ENCODE measurements around the gene DKK3. TPM values are rescaled to one million over a fixed set of nuclear protein-coding genes. Genes with fewer than 3 reads are reported as not detected.

DKK3 gene
- polyA plus RNA-seq, 1 donor = 49.7 TPM

GRCh38 chr11:11981364-11981763 is 27.1 kb downstream of the DKK3 start:
- DNase-seq = no peak

GRCh38 chr11:11980841-11981308 is 27.6 kb downstream of the DKK3 start:
- DNase-seq = no peak

- DNase-seq = no peak
Observed at GRCh38 chr11:11980200-11980599, 28.2 kb downstream of the DKK3 start.

- no peak for DNase-seq
Observed at GRCh38 chr11:11979488-11980117, 28.8 kb downstream of the DKK3 start.

- DNase-seq = peak; percentile 68
Observed at GRCh38 chr11:11978792-11979487, 29.5 kb downstream of the DKK3 start.

- no peak for DNase-seq
Observed at GRCh38 chr11:11978098-11978637, 30.3 kb downstream of the DKK3 start.

GRCh38 chr11:11977206-11977938 is 31.1 kb downstream of the DKK3 start:
- DNase-seq = peak; percentile 74

- DNase-seq = no peak
Observed at GRCh38 chr11:11976481-11977127, 31.8 kb downstream of the DKK3 start.

- DNase-seq = no peak
Observed at GRCh38 chr11:11975201-11976092, 33.0 kb downstream of the DKK3 start.

DNA sequence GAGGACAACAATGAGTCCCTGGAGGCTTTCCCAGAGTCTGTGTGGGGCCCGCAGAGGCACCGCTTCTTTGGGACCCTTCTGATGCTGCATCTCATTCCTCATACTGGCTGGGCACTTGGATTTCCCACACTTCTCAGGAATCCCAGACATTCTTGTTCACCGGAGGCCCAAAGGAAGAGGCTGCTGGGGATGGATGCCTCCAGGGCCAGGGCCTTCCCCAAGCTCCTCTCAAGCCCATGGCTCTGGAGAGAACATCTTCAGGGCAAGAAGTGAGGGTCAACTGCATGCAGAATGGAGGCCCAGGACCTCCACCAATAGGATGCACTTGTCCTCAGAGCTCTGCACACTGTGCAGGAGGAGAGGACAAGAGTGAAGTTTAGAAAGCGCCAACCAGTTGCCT is 34.6 kb downstream of the DKK3 start:
- no peak for DNase-seq

- DNase-seq = peak; percentile 89
Observed at GRCh38 chr11:11973361-11973800, 35.0 kb downstream of the DKK3 start.

GRCh38 chr11:11972730-11973341 is 35.6 kb downstream of the DKK3 start:
- DNase-seq = no peak

GRCh38 chr11:11971906-11972547 is 36.4 kb downstream of the DKK3 start:
- no peak for DNase-seq

GRCh38 chr11:11970556-11970955 is 37.9 kb downstream of the DKK3 start:
- DNase-seq = no peak

GRCh38 chr11:11969380-11970215 is 38.8 kb downstream of the DKK3 start:
- no peak for DNase-seq

GRCh38 chr11:11968511-11969280 is 39.7 kb downstream of the DKK3 start:
- peak; percentile 80 for DNase-seq

DNA sequence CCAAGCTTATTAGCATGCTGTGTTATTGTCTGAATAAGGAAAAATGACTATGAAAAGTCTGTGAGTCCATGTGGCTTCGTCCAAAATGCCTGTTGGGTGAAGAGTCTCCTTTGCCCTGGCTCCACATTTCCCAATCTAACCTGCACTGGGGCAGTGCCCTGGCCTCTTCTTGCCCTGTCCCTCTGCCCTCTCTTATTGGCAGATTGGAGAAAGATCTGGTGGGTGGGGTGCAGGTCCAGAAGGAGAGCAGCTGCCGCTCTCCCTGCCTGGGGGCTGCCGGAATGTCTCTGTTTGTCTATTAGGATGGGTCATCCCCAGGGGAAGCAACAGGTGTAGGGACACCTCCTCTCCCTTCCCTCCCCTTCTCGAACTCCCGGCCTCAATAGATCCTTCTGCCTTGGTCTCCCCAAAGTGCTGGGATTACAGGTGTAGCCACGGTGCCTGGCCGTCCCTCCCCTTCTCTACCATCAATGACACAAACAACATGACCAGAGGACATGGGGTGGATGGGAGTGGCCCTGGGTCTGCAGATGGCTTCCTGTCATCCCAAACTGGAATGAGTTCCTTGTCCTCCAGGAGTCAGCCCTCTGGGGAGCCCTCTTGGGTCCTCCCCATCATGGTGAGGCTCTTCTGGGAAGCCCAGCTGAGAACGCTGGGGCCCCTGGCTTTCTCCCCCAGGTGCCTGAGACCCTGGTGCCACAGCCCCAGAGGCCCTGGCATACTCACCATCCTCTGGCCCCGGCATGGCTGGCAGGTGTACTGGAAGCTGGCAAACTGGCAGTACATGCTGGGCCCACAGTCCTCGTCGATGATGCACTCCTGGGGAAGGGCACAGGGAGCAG is 40.5 kb downstream of the DKK3 start:
- DNase-seq = no peak

Measured in hindlimb muscle (tissue), 1 donor.